B cell (primary cell): ENCODE data around the gene OVCH1. TPM values are rescaled to one million over a fixed set of nuclear protein-coding genes. Genes with fewer than 3 reads are reported as not detected.

Source experiments
- ATAC-seq: fragments of 200-7000 bp; cut with Tn5 transposase; one replicate; pipeline ENCODE4 v1.10.0; 2021; ENCODE audit warnings: low read depth, mild to moderate bottlenecking, moderate number of reproducible peaks, moderate library complexity
- CTCF ChIA-PET: fragments of 350-600 bp; sonication (Branson Sonifier 250); formaldehyde crosslinking; loops from one replicate; lab custom pipeline; 2021; ENCODE audit warnings: antibody characterized with exemption, inconsistent platforms; lab: Charles Lee
- POLR2A ChIA-PET: fragments of 350-600 bp; sonication (Branson Sonifier 250); formaldehyde crosslinking; loops from one replicate; lab custom pipeline; 2021; ENCODE audit warnings: antibody characterized with exemption; lab: Charles Lee
- DNase-seq: peaks from one replicate; pipeline ENCODE4 v3.0.0; 2013
- H2AFZ ChIP-seq: 2 replicates; pipeline ENCODE4 v1.6.1; 2012; ENCODE audit warnings: mild to moderate bottlenecking, low read depth, low read length; ENCODE audit not compliant: insufficient read depth, poor library complexity, severe bottlenecking
- H3K27ac ChIP-seq, 2 donors: 1 replicate in 1 of 2; 2 replicates in 1 of 2; pipeline ENCODE4 v1.5.1; 2012 to 2013; ENCODE audit warnings: low read length in 2 of 2, mild to moderate bottlenecking in 2 of 2, moderate library complexity in 1 of 2
- H3K27me3 ChIP-seq, 4 experiments: fragments of 200-600 bp in 1 of 4; sonication (generic) in 1 of 4; replicated peaks in 1 of 4; 1 replicate in 2 of 4; 2 replicates in 2 of 4; pipeline versions ENCODE4 v1.6.1 to v1.7.0; 2013 to 2016; ENCODE audit warnings: low read length in 3 of 4, mild to moderate bottlenecking in 2 of 4, mixed read lengths in 1 of 4, moderate library complexity in 1 of 4; ENCODE audit not compliant: insufficient read depth in 4 of 4, control insufficient read depth in 3 of 4; ENCODE audit errors: control extremely low read depth in 1 of 4
- H3K36me3 ChIP-seq, 2 experiments: replicated peaks in 1 of 2; 1 replicate in 1 of 2; 2 replicates in 1 of 2; pipeline versions ENCODE4 v1.6.1 to v1.7.1; 2013; ENCODE audit warnings: low read length in 1 of 2; ENCODE audit not compliant: insufficient read depth in 2 of 2, control insufficient read depth in 1 of 2; ENCODE audit errors: control extremely low read depth in 1 of 2, extremely low read depth in 1 of 2
- H3K4me1 ChIP-seq, 2 donors: fragments of 200-600 bp in 1 of 2; sonication (generic) in 1 of 2; 1 replicate in 1 of 2; 2 replicates in 1 of 2; pipeline versions ENCODE4 v1.5.1 to v1.6.1; 2013 to 2017; ENCODE audit warnings: low read length in 2 of 2; ENCODE audit not compliant: control insufficient read depth in 2 of 2, insufficient read depth in 2 of 2
- H3K4me2 ChIP-seq: replicated peaks from 2 replicates; pipeline ENCODE3; 2012; ENCODE audit warnings: mild to moderate bottlenecking, low read depth, low read length; ENCODE audit not compliant: poor library complexity, severe bottlenecking
- H3K4me3 ChIP-seq, 5 experiments: fragments of 200-600 bp in 1 of 5; sonication (generic) in 1 of 5; 1 replicate in 3 of 5; 2 replicates in 2 of 5; pipeline versions ENCODE4 v1.5.1 to v1.7.0; 2011 to 2016; ENCODE audit warnings: low read length in 4 of 5, mild to moderate bottlenecking in 4 of 5, low read depth in 2 of 5, control low read depth in 1 of 5, moderate library complexity in 1 of 5; ENCODE audit not compliant: insufficient read depth in 1 of 5; ENCODE audit errors: control extremely low read depth in 1 of 5, extremely low read depth in 1 of 5
- H3K79me2 ChIP-seq: fragments of 200-600 bp; sonication (generic); one replicate; pipeline ENCODE4 v1.6.0; 2016; ENCODE audit warnings: low read length; ENCODE audit not compliant: control insufficient read depth, insufficient read depth
- H3K9ac ChIP-seq: fragments of 200-600 bp; sonication (generic); 2 replicates; pipeline ENCODE4 v1.6.1; 2017; ENCODE audit warnings: mild to moderate bottlenecking, low read length, moderate library complexity
- H3K9me3 ChIP-seq, 3 donors: one replicate each; pipeline versions ENCODE4 v1.6.1 to v1.7.1; 2013; ENCODE audit warnings: low read length in 2 of 3; ENCODE audit not compliant: control insufficient read depth in 2 of 3, insufficient read depth in 1 of 3; ENCODE audit errors: control extremely low read depth in 1 of 3
- H4K20me1 ChIP-seq: 2 replicates; pipeline ENCODE4 v1.6.0; 2012; ENCODE audit warnings: mild to moderate bottlenecking, low read length; ENCODE audit not compliant: insufficient read depth, control insufficient read depth, poor library complexity, severe bottlenecking
- H3K27ac Mint-ChIP-seq: one replicate; pipeline ENCODE4 v1.8.0; 2021; ENCODE audit warnings: mixed read lengths
- H3K27me3 Mint-ChIP-seq: one replicate; pipeline ENCODE4 v1.8.0; 2021; ENCODE audit warnings: mixed read lengths
- H3K4me1 Mint-ChIP-seq: one replicate; pipeline ENCODE4 v1.8.0; 2021; ENCODE audit warnings: mixed read lengths
- H3K4me3 Mint-ChIP-seq: one replicate; pipeline ENCODE4 v1.8.0; 2021; ENCODE audit warnings: mixed read lengths
- H3K9me3 Mint-ChIP-seq: one replicate; pipeline ENCODE4 v1.8.0; 2022; ENCODE audit warnings: mixed read lengths; ENCODE audit not compliant: insufficient read depth
- CTCF ChIP-seq: fragments of 200-600 bp; IDR thresholded peaks from one replicate; pipeline ENCODE4 v1.8.0; 2022; ENCODE audit warnings: antibody characterized with exemption, mild to moderate bottlenecking
- EZH2 ChIP-seq: IDR thresholded peaks from 2 replicates; pipeline ENCODE4 v1.6.1; 2012; ENCODE audit warnings: borderline replicate concordance, low read depth, mild to moderate bottlenecking, moderate library complexity, low read length; ENCODE audit not compliant: insufficient read depth, poor library complexity, severe bottlenecking
- WGBS: methylation state at CpG from one replicate; pipeline ENCODE4 v1.1.5; 2013; ENCODE audit warnings: missing lambda C conversion rate; ENCODE audit not compliant: insufficient coverage; 5-methylcytosine and 5-hydroxymethylcytosine counted together
- intact Hi-C: fragments of 100-400 bp; cut with micrococcal nuclease; formaldehyde crosslinking; loops from one replicate; pipeline ENCODE4 v1.10.0; 2022
- polyA plus RNA-seq: library from polyadenylated mRNA; depleted of rRNA; stranded (reverse); fragments of >200 nt; gene quantifications from 2 replicates; pipeline ENCODE4 v1.2.3, GENCODE V29; 2012
- total RNA-seq, 2 donors: library from RNA; stranded (reverse); fragments of 120-200 nt in 1 of 2; gene quantifications; 1 replicate in 1 of 2; 2 replicates in 1 of 2; pipeline versions ENCODE4 v1.2.3 to v1.2.4, GENCODE V29; 2013 to 2022

Gene OVCH1
- total and polyA plus RNA-seq, 2 donors (not counting 1 experiment from before 2014, with no cell fraction given): not detected

DNA sequence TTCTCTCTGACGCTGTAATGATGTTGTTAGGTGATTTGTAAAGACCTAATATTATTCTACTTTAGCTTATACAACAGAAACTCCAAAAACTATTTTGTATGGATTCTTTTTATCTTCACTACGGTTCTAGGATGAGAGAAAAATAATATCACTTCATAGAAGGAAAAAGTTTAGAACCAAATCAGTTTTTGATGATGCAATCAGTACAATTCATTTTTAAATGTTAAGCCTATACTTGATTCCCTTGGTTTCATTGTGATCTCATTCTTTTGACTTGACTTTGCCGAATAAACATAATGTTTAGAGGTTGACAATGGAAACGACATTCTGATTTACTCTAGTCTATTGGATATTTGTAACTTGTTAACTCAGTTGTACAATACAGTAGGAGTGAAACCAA lies 91.9 kb downstream of the OVCH1 start:
- H3K9ac ChIP-seq: no peak overlapping the region
- H3K4me1 Mint-ChIP-seq: no peaks in the 10 kb centered on the region
- no CpG with 5 or more reads among the region's 4 CpGs for WGBS
- no peaks in the 10 kb centered on the region for H3K9me3 ChIP-seq
- no peaks in the 10 kb centered on the region for H3K9me3 Mint-ChIP-seq
- intact Hi-C loops: no loop called here
- ChIA-PET CTCF (no interaction called here), POLR2A (no interaction called here)
- H3K4me3 Mint-ChIP-seq: no peak overlapping the region
- H3K27me3 ChIP-seq: no peaks in the 10 kb centered on the region
- no peak overlapping the region for H2AFZ ChIP-seq
- ATAC-seq (no peak), DNase-seq (no peak)
- H3K27ac ChIP-seq: no peak overlapping the region
- H3K27ac Mint-ChIP-seq: no peak overlapping the region
- peaks cover 22% of the 10 kb centered on the region for H3K27me3 Mint-ChIP-seq
- H3K4me2 ChIP-seq: no peak overlapping the region
- no peak for TF ChIP-seq CTCF
- TF ChIP-seq EZH2: no peak
- H3K36me3 ChIP-seq: no peaks in the 10 kb centered on the region
- no peaks in the 10 kb centered on the region for H4K20me1 ChIP-seq
- H3K79me2 ChIP-seq: no peaks in the 10 kb centered on the region
- no peak overlapping the region for H3K4me3 ChIP-seq
- H3K4me1 ChIP-seq: no peaks in the 10 kb centered on the region

DNA sequence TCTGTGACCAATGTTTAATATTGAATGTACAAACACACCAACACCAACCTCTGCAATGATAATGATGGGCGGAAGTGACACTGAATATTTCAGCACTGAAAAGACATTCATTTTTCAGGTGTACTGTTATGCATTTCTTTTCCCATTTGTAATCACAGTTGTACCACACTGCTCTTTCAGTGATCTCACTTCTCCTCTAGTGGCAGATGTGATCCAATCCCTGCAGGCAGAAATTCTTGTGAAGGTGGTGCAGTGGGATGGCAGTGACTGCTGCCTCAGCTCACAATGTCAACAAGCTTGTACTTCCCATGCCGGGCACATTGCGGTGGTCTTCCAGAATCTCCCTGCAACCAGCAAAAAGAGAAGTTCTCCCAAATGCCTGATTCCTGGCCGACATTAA lies 93.5 kb downstream of the OVCH1 start:
- Mint-ChIP-seq H3K27me3 (peaks cover 32% of the 10 kb centered on the region), H3K4me3 (no peak overlapping the region), H3K27ac (no peak overlapping the region), H3K9me3 (no peaks in the 10 kb centered on the region), H3K4me1 (no peaks in the 10 kb centered on the region)
- DNase-seq (no peak), ATAC-seq (no peak)
- H3K79me2 ChIP-seq: no peaks in the 10 kb centered on the region
- no peak overlapping the region for H2AFZ ChIP-seq
- no peak overlapping the region for H3K9ac ChIP-seq
- 75% methylated on average over 3 of the region's 4 CpGs for WGBS
- H4K20me1 ChIP-seq: no peaks in the 10 kb centered on the region
- no peak overlapping the region for H3K27ac ChIP-seq
- no peak for TF ChIP-seq EZH2
- no peak for TF ChIP-seq CTCF
- intact Hi-C loops: no loop called here
- CTCF ChIA-PET: no interaction called here
- no peaks in the 10 kb centered on the region for H3K36me3 ChIP-seq
- no peaks in the 10 kb centered on the region for H3K4me1 ChIP-seq
- H3K4me3 ChIP-seq: no peak overlapping the region
- POLR2A ChIA-PET: no interaction called here
- no peaks in the 10 kb centered on the region for H3K27me3 ChIP-seq
- no peaks in the 10 kb centered on the region for H3K9me3 ChIP-seq
- no peak overlapping the region for H3K4me2 ChIP-seq
